ENCODE measurements around the gene MAMSTR.

Gene MAMSTR

DNA sequence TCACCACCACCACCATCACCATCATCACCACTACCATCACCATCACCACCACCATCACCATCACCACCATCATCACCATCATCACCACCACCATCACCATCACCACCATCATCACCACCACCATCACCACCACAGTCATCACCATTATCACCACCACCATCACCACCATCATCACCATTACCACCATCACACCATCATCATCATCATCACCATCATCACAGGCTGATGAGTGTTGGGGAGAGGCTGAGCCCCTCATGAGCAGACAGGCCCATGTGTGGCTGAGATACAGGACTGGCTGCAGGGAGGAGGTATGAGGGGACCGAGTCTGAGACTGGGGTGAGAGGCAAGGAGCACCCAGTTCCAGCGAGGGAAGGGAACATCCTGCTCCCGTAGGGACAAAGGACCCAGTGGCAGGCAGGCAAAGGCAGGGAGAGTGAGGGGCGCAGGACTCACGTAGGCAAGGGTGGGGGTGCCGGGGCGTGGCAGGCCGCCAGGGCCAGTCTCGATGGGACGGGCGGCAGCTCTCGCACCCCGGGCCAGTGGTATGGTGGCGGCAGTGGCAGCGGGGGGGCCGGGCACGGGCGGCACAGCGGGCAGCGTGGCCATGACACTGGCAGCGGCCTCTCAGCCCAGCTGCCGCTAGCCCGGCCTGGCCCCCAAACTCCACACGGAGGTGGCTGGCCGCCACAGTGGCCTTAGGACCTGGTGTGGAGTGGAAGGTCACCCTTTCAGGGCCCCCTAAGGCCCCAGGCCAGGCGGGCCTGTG lies 49.4 kb downstream of the MAMSTR start:
- in situ Hi-C loops (cut with HindIII; ENCODE audit: low sequenced_read_pairs), result loop anchor here (10.0 kb wide), 1 partner anchor 125 kb away; no protein-coding TSS in a partner anchor

- in situ Hi-C loops (cut with HindIII; ENCODE audit: low sequenced_read_pairs), result no loop called here
Observed at GRCh38 chr19:48668761-48669160, 50.8 kb downstream of the MAMSTR start.

DNA sequence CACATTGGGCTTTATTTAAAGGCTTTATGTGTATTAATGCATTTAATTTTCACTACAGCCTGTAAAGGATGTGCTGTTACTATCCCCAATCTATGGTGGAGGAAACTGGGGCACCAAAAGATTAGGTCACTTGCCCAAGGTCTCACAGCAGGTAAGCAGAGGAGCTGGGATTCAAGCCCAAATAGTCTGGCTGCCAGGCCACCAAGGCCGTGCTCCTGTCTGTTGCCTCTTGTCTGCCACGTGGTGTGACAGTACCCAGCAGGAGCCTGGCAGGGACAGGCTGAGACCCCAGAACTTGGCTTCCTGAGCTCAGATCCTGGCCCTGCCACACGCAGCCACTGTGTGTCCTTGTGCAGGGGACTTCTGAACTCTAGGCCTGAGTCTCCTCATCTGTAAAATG lies 51.2 kb downstream of the MAMSTR start:
- in situ Hi-C loops (cut with HindIII; ENCODE audit: low sequenced_read_pairs), result no loop called here

- in situ Hi-C loops (cut with HindIII; ENCODE audit: low sequenced_read_pairs), result no loop called here
Observed at GRCh38 chr19:48665786-48666185, 53.7 kb downstream of the MAMSTR start.

DNA sequence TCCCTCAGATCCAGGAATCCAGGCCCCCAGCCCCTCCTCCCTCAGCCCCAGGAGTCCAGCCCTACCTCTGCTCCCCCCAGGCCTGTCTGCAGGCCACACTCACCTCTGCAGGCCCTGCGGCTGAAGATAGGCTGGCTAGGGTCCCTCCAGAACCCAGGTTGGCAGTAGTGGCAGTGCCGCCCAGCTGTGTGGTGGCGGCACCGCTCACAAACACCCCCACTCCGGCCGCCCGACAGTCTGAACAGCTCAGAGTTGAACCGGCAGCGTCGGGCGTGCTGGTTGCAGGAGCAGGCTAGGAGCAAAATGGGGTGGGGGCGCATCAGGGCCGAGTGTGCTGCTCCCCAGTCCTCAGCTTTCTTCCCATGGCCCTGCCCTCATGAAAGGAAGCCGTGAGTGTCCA lies 55.0 kb downstream of the MAMSTR start:
- in situ Hi-C loops (cut with HindIII; ENCODE audit: low sequenced_read_pairs), result no loop called here

DNA sequence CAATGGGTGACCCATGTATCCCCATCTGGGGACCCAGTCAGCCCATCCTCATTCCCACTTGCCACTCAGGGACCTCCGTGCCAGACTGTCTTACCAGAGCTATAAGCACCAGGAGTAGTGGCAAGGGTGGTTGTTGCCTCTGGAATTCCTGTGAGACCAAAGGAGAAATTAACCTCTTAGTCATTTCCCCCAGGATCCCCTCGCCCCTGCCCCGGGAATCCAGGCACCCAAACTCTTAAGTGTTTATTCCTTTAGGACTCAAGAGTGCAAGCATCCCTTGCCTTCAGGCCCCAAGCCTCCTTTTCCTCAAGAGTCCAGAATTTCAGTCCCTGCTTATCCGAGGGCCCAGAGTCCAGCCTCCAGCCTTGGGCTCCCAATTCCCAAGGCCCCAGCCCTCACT lies 55.9 kb downstream of the MAMSTR start:
- in situ Hi-C loops (cut with HindIII; ENCODE audit: low sequenced_read_pairs), result no loop called here

All from endothelial cell of hepatic sinusoid (primary cell).